Superior temporal gyrus (tissue), 1 donor: Measurements from ENCODE around the gene SAMD4A.
A peak's percentile ranks its signal among the peaks of the same experiment; 100 is the strongest.
"Not testable (repeated sequence)": the region's sequence is repeated elsewhere in the genome, so short reads cannot be mapped to it uniquely, and the experiment has no call there.

Experiments
- DNase-seq: peaks from one replicate; pipeline ENCODE4 v3.0.0-alpha.2; 2016; ENCODE audit errors: extremely low spot score

Gene SAMD4A

DNA sequence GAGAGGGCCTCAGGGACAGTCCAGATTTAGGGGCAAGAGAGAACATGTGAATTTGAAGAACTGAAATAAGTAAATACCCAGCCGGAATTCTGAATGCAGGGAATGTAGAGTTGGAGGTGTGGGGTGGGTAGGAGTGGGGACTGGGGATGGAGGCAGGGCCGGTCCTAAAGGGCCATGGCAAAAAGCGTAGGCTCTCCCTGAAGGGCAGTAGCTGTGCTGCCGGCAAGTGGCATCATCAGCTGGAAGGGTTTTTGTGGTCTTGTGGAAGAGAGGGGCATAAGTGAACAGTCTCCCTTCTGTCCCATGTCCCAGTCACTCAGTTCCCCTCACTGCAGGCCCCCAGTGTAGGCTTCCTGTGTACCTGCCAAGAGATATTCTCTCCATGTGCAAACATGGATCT lies 231.1 kb downstream of the SAMD4A start:
- no peak for DNase-seq

DNA sequence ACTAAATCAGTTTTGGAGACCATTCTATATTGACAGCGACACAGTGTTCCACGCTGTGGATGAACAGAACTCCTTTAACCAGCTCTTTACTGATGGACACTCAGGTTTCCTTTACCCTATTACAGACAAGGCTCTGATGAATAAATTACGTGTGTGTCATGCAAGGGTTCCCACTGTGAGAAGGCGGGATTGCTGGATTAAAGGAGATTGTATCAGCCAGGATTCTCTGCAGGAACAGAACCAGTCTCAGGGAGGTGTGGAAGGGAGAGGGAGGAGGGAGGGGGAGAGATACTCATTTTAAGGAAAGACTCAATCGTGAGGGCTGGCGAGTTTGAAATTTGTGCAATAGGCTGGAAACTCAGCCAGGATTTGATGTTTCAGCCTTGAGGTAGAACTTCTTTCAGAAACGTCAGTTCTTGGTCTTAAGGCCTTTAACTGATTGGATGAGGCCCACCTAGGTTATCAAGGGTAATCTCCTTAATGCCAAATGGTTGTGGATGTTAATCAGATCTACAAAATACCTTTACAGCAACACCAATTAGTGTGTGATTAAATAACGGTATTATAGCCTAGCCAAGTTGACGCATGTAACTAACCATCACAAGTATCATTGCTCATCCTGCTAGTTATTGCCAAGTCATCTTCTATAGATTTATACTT lies 231.7 kb downstream of the SAMD4A start:
- DNase-seq, result no peak

DNA sequence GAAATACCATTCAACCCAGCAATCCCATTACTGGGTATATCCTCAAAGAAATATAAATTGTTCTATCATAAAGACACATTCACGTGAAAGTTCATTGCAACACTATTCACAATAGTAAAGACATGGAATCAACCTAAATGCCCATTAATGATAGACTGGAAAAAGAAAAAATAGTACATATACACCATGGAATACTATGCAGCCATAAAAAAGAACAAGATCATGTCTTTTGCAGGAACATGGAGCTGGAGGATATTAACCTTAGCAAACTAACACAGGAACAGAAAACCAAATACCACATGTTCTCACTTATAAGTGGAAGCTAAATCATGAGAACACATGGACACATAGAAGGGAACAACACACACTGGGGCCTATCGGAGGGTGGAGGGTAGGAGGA lies 234.6 kb downstream of the SAMD4A start:
- DNase-seq, result not testable (repeated sequence)

DNA sequence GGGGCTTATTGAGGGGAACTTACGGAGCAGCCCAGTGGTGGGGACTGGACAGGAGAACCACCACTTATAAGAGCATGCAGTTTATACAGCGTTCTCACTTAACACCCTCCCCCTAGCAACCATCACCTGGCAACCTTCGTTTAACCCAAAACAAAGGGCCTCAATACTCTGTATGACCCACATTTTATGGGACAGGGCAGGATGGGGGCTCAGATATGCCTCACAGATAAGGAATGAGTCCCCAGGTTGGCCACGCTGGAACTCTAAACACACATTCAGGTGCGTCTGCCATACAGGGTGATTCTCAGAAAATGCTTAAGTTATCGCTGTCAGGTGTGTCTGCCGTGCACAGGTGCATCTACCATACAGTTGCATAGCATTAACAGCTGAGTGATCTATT lies 236.5 kb downstream of the SAMD4A start:
- no peak for DNase-seq

DNA sequence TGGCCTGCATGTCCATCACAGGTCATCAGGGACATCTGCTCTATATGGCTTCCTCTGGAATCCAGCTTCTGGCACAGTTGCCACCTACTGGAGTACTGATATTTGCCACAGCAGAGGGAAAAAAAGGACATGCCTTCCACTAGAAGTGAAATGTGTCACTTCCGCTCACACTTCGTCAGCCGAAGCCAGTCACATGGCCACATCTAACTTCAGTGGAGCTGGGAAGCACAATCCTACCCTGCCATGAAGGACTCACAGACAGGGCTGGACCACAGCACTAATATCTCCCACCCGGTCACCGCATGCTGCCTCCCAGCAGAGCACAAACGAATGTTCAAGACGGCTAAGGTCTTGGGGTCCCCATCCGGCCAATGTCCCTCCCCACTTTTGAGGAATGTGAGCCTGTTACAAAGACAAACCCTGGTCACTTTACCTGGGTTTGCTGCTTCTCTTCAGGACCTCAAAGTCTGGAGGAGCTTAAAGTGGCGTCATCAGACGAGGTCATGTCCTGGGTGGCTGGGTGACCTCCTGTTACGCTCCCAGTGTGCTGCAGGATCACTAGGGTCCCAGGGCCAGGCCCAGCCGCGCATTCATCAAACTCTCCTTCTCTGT lies 237.1 kb downstream of the SAMD4A start:
- no peak for DNase-seq

DNA sequence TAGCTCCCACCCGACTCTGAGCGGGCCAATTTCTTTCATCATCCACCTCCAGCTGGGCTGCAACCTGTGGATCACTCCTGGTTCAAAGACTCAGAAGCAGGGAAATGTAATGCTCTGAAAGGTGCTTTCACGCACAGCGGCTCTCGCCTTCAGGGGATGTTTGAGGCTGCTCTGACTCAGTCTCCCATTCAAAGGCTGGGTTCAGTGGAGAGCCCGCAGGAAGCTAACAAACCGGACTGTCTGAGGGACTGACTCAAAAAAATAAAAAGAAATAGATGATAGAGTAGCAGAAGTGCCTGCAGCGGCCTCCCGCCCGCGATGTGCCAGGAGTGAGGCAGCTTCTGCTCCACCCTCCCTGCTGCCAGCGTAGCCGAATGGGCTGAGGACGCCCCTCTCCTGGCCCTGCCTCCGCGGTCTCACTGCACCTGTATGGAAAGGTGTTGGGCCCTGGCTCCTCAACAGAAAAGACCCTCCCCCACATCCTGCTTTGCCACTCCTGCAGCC lies 237.7 kb downstream of the SAMD4A start:
- no peak for DNase-seq

DNA sequence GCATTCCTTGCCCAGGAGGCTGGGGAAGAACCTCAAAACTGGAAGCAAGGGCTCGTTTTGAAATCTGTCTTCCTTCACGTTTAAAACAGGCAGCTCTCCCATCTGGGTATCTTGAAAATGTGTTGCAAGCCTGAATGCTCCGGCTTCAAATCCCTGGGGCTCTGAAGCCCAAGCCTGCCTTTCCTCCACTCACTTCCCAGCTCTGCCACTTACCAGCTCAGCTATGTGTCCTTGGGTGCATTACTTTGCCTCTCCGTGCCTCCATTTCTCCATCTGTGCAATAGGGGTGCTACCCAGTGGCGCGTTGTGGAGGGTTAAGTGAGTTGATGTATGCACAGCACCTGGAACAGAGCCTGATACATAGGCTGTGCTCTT lies 238.1 kb downstream of the SAMD4A start:
- DNase-seq, result no peak

DNA sequence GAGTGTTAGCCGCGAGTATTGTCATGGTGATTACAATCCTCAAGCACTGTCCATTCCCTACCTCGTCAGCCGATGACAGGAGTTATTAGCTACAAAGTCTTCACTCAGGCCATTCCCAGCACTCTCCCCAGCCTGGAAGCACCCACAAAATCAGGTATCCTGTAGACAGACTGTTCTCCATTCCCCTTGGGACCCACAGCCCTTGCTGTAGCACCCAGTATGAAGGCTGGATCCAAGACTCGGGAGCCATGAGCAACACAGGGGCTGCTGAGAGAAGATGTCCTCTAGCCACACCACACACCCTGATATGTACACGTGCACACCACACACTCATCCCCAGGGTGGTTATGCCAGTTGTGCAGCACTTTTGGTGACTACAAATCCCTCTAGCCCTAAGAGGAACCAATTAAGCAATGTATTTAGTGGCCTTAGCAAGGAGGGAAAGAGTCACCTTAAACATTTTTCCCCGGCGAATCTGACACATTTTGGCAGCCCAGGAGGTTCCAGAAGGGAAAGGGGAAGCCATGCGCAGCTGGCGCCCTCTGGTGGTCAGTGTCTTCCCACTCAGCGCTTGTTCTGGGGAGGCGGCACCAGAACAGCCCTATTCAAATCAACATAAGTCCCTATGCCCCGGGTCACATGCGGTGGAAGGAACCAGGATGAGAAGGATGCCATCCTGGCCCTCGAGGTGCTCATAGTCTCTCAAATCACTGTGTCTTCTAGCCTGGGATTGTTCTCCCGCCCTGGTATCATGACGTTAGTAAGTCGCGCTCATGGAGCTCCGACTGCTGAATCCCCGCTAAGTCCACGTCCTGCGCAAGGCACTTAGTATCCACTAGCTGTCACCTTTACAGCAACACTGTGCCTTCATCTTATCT lies 238.8 kb downstream of the SAMD4A start:
- peak; percentile 91 for DNase-seq

DNA sequence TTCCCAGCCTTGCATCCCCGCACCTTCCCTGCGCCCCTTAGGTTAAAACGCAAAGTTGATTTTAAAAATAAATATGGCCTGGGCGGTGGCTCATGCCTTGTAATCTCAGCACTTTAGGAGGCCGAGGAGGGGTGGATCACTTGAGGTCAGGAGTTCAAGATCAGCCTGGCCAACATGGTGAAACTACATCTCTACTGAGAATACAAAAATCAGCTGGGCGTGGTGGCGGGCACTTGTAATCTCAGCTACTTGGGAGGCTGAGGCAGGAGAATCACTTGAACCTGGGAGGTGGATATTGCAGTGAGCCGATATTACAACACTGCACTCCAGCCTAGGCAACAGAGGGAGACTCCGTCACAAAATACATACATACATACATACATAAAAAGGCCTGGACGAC lies 239.7 kb downstream of the SAMD4A start:
- DNase-seq, result no peak

DNA sequence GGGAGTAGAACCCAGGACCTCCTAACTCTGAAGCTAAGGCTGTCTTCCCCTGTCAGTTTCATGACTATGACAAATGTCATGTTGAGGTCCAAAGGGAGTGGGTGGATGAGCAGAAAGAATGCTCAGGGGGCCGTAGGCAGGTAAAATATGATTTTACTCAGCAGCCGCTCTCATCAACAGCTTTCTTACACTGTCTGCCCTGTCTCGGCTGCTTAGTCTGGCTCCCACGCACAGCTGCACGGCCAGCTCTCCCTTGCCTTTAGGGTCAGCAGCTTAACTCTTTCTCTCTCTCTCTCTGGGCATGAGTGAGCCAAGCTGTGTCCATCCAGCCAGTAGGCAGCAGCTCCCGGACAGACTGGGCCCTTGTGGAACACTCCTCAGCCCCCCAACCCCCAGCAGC lies 240.5 kb downstream of the SAMD4A start:
- no peak for DNase-seq

DNA sequence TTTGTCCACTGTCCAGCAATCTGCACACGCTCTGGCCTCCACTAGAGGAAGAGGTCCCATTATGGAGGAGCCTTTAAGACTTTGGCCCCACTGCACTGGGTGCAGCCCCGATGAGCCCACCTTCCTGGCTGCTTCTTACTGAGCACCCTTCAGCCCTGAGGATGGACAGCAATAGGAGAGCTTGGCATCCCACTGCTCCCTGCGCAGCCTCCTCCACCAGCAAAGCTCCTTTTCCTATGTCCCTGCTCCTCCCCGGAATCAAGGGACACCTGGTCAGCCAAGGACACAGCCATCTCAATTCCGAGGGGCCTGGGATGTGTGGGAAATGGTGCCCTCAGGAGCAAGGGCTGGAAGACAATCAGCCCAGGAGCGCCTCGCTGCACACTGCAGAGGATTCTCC lies 241.0 kb downstream of the SAMD4A start:
- DNase-seq, result no peak

DNA sequence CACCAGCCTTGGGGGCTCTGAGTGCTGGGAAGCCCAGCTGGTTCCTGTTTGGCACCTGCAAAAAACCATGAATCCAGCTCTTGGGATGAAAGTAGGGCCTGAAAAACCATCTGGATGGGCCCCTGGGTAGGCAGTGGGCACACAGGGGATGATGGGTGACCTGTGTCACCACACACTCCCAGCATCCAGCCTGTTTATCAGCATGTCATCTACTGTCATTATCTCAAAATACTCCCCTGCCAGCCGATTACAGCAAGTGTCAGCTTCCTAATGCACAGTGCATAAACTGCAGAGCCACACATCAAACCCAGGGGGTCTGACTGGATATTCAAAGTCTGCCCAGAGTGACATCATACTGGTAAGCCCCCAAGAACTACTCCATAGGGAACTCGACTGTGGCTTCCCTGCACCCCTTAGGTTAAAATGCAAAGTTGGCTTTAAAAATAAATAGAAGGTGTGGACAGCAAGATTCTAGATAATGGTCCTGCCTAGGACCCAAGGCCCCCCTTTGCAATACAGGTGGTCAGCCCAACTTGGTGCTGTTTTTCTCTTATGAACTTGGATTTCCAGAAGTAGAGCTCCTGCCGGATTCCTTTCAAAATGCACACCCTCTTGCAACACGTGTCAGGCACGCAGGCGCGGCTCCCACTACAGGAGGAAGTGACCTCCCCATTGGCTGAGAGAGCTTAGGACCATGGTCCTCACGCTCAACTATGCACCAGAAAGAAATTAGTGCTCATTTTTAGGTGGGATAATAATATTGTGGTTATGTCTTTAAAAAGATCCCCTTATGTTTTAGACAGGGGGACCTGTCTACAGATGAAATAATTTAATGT lies 241.6 kb downstream of the SAMD4A start:
- DNase-seq, result no peak

DNA sequence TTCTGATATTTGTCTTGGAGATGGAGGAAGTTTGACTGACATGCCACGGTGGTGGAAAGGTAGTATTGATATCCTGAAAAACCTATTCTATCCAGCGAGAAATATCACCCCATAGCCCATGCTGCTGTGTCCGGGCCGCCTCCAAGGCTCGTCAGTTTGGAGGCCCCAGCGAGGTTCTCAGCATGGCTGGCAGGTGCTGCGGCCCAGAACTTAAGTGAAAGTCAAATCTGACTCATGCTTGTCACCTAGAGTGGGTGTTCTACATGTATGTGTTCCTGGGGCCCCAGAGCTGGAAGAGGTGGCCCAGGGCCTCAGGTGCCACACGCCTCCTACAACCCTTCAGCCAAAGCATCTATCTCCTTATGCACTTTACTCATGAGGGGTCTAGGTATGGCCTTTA lies 242.8 kb downstream of the SAMD4A start:
- DNase-seq, result no peak

DNA sequence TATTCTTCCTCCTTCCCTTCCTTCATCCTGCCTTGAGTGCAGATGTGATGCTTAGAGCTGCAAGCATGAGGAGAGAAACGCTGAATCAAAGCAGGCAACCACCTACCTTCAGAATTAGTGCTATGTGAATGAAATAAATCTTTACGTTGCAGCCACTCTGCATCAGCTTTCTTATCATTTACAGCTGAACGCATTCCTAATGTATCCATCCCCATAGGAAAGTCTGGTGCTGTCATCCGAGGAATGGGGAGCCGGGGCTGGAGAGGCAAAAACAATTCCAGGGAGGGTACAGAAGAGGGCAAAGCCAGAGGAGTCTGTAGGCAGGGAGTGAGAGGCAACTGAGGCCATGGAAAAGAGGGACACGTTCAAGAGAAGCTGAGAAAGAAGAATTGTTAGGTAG lies 245.7 kb downstream of the SAMD4A start:
- DNase-seq, result no peak

DNA sequence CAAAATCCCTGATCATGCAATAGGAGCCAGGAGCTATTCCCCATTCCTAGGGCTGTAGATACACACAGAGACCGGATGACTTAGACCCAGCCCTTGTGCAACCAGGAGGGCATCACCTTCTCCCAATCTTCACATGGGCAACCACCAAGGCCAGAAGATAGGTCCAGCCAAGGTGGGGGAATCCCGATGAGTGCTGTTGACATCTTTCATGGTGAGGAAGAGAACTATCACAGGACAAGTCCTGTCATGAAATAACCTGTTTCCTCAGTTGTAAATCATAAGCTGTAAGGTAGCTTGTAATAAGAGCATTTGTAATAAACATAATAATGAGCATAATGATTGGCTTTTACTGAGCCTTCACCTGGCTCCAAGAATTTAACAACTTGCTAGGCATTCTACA lies 246.2 kb downstream of the SAMD4A start:
- no peak for DNase-seq

DNA sequence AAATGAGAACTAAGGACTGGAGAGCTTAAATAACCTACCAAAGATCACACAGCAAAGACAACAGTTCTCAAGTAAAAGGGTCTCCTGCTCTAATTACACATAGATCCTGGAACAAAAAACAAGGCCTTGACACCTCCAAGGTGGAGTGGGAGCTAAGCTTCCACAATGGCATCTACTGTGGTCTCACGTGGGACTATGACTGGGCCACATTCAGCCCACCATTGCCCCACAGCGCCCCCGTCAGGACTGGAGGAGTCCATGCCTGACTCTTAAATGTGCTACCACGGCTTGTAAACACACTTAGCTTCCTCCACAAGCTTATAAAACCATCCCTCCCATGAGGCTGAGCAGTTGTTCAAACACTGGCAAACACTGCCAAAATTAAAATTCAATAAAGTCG lies 247.1 kb downstream of the SAMD4A start:
- DNase-seq, result no peak

DNA sequence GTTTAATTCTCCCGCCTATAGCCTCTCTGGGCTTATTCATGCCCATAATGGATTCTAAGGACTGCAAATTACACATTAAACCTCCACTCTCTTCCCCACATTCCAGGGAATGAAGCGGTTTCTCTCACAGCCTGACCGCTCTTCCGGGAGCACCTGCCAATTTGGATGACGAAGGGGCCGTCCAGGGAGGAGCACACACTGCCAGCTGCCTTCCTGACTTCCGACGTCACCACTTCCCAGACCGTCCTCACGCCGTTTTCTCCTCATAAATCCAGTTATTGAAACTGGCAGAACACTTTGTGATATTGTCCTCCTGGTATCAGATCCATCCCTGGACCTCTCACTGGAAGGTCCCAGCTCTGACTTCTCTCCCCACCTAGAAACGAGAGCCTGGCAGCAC lies 248.1 kb downstream of the SAMD4A start:
- DNase-seq, result no peak

DNA sequence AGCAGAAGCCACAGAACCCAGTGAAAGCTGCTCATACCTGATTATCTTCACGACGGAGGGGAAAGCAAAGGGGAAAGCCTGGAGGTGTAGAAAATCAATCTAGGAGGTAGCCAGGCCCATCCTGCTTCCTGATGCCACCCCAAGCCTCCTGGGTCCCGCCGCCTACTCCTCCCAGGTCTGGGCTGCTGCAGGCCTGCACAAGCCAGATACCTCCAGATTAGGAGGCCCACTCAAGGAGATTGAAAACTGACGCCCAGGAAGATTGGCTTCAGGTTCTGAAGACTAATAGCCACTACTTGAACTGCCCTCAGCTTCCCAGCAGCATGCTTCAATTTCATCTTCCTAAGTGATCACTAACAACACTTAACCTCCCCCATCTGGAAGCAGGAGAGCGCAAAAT lies 248.6 kb downstream of the SAMD4A start:
- DNase-seq, result no peak

DNA sequence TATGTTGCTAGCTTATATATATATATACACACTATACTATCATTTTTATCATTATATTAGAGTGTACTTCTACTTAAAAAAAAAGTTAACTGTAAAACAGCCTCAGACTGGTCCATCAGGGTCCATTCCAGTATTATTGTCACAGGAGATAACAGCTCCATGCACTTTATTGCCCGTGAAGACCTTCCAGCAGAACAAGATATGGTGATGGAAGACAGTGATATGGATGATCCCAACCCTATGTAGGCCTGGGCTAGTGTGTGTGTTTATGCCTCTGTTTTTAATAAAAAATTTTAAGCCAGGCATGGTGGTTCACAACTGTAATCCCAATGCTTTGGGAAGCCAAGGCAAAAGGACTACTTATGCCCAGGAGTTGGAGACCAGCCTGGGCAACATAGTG lies 249.5 kb downstream of the SAMD4A start:
- DNase-seq, result no peak

DNA sequence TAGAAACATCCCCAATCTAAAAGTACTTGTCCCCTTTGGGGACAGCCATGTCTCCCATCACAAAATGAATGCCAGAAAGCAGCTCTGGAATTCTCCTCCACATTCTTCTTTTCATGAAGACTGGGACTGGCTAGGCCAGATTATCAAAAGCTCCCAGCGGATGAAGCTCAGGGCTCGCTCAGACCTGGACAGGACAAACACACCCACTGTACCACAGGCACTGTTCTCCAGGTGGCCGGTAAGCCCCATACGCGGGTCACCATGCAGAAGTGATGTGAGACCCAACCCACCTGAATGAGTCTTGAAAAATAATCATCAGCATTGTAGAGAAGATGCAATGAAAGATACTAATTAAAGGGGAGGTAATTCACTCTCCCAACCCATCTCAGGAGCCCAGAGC lies 250.6 kb downstream of the SAMD4A start:
- DNase-seq, result no peak

DNA sequence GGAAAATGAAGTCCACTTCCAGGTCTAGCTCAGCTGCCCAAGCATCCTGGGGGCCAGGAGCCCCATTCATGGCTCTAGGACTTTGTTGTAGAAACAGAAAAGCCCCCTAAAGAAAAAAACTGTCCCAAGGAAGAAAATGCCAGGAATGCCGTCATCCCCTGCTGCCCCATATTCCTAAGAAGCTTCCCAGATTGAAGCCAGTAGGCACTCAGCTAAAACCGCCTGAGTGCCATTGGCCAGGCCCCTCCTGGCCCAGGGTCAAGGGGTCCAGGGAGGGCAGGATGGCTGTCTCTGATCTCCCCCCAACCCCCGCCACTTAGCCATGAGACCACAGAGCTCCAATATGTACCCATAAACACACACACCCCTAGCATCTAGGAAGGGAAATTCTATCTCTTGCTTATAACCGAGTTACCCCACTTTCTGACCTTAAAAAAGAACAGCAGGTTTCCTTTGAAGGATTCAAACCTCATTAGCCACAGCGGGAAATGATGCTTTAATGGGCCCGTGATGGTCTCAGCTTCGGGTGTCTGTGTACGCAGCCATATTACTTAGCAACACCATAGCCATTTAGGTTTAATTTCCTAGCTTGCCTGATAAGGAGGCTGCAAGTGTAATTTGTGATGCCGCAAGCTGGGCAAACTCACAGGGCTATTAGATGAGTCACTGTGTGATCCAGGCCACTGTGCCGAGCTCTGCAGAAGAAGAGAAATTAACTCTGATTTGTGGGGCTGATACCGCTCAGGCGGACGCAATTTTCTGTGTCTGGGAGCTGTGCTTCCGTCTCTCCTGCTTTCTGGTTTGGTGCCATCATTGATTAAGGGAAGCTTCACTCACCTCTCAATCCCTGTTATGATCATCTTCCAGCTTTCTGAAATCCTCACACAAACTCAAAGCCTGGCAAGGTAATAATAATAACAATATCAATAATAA lies 251.5 kb downstream of the SAMD4A start:
- DNase-seq, result peak; percentile 19
